ENCODE data around the gene CCNDBP1.

Gene CCNDBP1

DNA sequence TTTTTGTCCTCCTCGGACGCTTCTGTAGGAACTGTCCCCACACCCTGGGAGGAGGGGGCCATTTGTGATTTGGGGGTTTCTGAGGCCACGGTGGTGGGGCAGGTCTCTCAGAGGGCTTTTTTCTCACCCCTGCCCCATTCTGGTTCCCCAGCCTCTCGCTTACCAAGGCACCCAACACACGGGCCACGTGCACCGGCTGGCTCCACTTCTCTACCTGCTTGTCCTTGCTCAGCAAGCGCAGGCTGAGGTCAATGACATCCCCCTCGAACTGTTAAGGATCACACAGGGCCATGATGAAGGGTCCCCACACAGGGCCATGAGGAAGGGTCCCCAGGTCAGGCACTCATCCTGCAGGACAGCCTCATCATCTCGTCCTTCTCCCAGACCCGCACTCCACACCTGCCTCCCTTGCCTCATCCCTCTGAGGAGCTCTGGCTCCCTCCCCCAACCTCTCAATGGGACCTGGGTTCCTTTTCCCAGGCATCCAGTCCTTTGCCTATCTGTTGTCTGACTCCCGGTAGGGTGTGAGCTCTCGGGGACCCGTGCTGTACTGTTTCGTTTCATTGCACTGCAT is 25.1 kb downstream of the CCNDBP1 start:
- ATAC-seq (ENCODE audit: insufficient read depth, low read depth) (no peak), DNase-seq (no peak)
- Histone ChIP-seq H3K4me2 (ENCODE audit: insufficient read depth, low read length) (no peak overlapping the region), H3K9me3 (ENCODE audit: insufficient read depth, low read length, severe bottlenecking) (no peaks in the 10 kb centered on the region), H4K20me1 (ENCODE audit: insufficient read depth, low read length) (no peaks in the 10 kb centered on the region), H3K4me3 (ENCODE audit: low read depth in 1 of 2, low read length in 2 of 2) (no peak overlapping the region), H2AFZ (ENCODE audit: low read depth, low read length) (no peak overlapping the region), H3K27me3 (ENCODE audit: insufficient read depth, low read length, poor library complexity) (peaks cover 11% of the 10 kb centered on the region), H3K9ac (ENCODE audit: low read depth, low read length) (no peak overlapping the region), H3K27ac (ENCODE audit: low read length) (no peak overlapping the region), H3K79me2 (ENCODE audit: insufficient read depth, low read length) (no peaks in the 10 kb centered on the region), H3K4me1 (ENCODE audit: insufficient read depth, low read length) (no peaks in the 10 kb centered on the region), H3K36me3 (ENCODE audit: insufficient read depth, low read length) (no peaks in the 10 kb centered on the region)
- no peak for TF ChIP-seq EZH2 (IDR thresholded peaks at IDR 0.05; ENCODE audit: borderline replicate concordance, low read depth, low read length, severe bottlenecking)
- TF ChIP-seq, protein P1, sequence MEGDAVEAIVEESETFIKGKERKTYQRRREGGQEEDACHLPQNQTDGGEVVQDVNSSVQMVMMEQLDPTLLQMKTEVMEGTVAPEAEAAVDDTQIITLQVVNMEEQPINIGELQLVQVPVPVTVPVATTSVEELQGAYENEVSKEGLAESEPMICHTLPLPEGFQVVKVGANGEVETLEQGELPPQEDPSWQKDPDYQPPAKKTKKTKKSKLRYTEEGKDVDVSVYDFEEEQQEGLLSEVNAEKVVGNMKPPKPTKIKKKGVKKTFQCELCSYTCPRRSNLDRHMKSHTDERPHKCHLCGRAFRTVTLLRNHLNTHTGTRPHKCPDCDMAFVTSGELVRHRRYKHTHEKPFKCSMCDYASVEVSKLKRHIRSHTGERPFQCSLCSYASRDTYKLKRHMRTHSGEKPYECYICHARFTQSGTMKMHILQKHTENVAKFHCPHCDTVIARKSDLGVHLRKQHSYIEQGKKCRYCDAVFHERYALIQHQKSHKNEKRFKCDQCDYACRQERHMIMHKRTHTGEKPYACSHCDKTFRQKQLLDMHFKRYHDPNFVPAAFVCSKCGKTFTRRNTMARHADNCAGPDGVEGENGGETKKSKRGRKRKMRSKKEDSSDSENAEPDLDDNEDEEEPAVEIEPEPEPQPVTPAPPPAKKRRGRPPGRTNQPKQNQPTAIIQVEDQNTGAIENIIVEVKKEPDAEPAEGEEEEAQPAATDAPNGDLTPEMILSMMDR (IDR thresholded peaks at IDR 0.05; ENCODE audit: borderline replicate concordance, extremely low read depth, low read length, poor library complexity, severe bottlenecking) = no peak

DNA sequence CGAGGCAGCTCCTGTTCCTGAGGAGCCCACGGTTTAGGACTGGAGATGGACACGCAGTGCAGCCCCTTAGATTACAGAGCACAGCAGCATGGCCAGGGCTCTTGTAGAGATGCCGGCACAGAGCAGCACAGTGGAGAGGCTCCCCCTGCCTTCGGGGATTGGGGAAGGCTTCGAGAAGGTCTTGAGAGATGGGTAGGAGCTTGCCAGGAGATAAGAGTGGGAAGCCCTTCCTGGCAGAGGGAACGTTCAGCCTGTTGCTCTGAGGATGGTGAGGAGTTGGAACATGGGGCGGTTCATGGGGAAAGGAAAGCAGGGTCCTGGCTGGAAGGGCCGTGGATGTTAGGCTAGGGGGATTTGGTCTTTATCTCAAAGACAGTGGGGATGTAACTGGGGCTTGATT is 25.6 kb downstream of the CCNDBP1 start:
- ATAC-seq (ENCODE audit: insufficient read depth, low read depth) = no peak
- no peak overlapping the region for H3K9ac ChIP-seq (ENCODE audit: low read depth, low read length)

DNA sequence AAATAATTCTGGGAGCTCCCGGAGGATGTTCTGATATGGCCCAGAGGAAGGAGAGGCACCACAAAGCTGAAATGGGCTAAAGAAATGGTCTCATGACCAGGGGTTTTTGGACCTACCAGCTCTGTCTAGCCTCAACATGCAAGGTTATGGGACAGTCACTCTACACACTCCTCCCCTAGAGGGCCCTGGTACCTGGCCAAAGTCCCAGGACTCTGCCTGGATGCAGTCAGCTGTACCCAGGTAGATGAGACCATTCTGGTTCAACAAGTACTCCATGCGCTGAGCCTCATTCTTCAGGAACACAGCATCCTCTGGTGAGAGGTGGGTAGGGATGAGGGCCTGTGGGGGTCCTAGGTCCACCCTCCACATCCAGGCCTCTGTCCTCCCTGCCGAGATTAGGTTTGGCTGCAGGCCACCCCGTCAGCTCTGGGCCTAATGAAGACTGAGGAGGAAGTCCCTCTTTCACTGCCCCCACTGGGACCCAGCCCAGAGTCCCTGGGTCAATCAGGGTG is 26.1 kb downstream of the CCNDBP1 start:
- Histone ChIP-seq H3K9ac (ENCODE audit: low read depth, low read length) (no peak overlapping the region), H3K4me1 (ENCODE audit: insufficient read depth, low read length) (no peaks in the 10 kb centered on the region), H3K27me3 (ENCODE audit: insufficient read depth, low read length, poor library complexity) (peaks cover 7% of the 10 kb centered on the region), H3K9me3 (ENCODE audit: insufficient read depth, low read length, severe bottlenecking) (no peaks in the 10 kb centered on the region), H3K4me3 (ENCODE audit: low read depth in 1 of 2, low read length in 2 of 2) (no peak overlapping the region), H3K36me3 (ENCODE audit: insufficient read depth, low read length) (no peaks in the 10 kb centered on the region), H4K20me1 (ENCODE audit: insufficient read depth, low read length) (no peaks in the 10 kb centered on the region), H3K27ac (ENCODE audit: low read length) (no peak overlapping the region), H3K79me2 (ENCODE audit: insufficient read depth, low read length) (no peaks in the 10 kb centered on the region), H2AFZ (ENCODE audit: low read depth, low read length) (no peak overlapping the region), H3K4me2 (ENCODE audit: insufficient read depth, low read length) (no peak overlapping the region)
- DNase-seq (no peak), ATAC-seq (ENCODE audit: insufficient read depth, low read depth) (no peak)
- TF ChIP-seq EZH2 (IDR thresholded peaks at IDR 0.05; ENCODE audit: borderline replicate concordance, low read depth, low read length, severe bottlenecking) = no peak
- TF ChIP-seq, protein P1 (IDR thresholded peaks at IDR 0.05; ENCODE audit: borderline replicate concordance, extremely low read depth, low read length, poor library complexity, severe bottlenecking) = no peak

More for the DNA sequence above, 25.6 kb downstream of the CCNDBP1 start:
- no peak overlapping the region for H3K27ac ChIP-seq (ENCODE audit: low read length)
- no peaks in the 10 kb centered on the region for H3K9me3 ChIP-seq (ENCODE audit: insufficient read depth, low read length, severe bottlenecking)
- H3K27me3 ChIP-seq (ENCODE audit: insufficient read depth, low read length, poor library complexity) = peaks cover 11% of the 10 kb centered on the region
- H3K4me1 ChIP-seq (ENCODE audit: insufficient read depth, low read length) = no peaks in the 10 kb centered on the region
- H3K36me3 ChIP-seq (ENCODE audit: insufficient read depth, low read length) = no peaks in the 10 kb centered on the region
- H2AFZ ChIP-seq (ENCODE audit: low read depth, low read length) = no peak overlapping the region
- DNase-seq = no peak
- TF ChIP-seq, protein P1 (IDR thresholded peaks at IDR 0.05; ENCODE audit: borderline replicate concordance, extremely low read depth, low read length, poor library complexity, severe bottlenecking) = no peak
- TF ChIP-seq EZH2 (IDR thresholded peaks at IDR 0.05; ENCODE audit: borderline replicate concordance, low read depth, low read length, severe bottlenecking) = no peak
- H3K79me2 ChIP-seq (ENCODE audit: insufficient read depth, low read length) = no peaks in the 10 kb centered on the region
- no peak overlapping the region for H3K4me3 ChIP-seq (ENCODE audit: low read depth in 1 of 2, low read length in 2 of 2)
- H4K20me1 ChIP-seq (ENCODE audit: insufficient read depth, low read length) = no peaks in the 10 kb centered on the region
- H3K4me2 ChIP-seq (ENCODE audit: insufficient read depth, low read length) = no peak overlapping the region

All from DND-41 (cell line).